Gastroesophageal sphincter (tissue), 3 donors: ENCODE measurements around the gene CNFN.

ENCODE experiments used
- CTCF ChIP-seq, 4 experiments: fragments of 200-600 bp in 2 of 4; fragments of 450-650 bp in 2 of 4; sonication (generic) in 1 of 4; IDR thresholded peaks; one replicate each; pipeline ENCODE4 v1.5.1; 2017 to 2019; ENCODE audit warnings: antibody characterized with exemption in 4 of 4, mild to moderate bottlenecking in 2 of 4, moderate library complexity in 2 of 4
- POLR2A ChIP-seq, 2 donors: fragments of 450-650 bp; IDR thresholded peaks; one replicate each; pipeline ENCODE4 v1.6.1; 2017; ENCODE audit warnings: antibody characterized with exemption in 2 of 2, mild to moderate bottlenecking in 2 of 2, moderate library complexity in 1 of 2
- POLR2AphosphoS5 ChIP-seq: sonication (generic); formaldehyde crosslinking; IDR thresholded peaks from one replicate; pipeline ENCODE4 v1.6.1; 2017; ENCODE audit warnings: antibody characterized with exemption

- TF ChIP-seq CTCF (IDR thresholded peaks at IDR 0.05) = no peak
- no peak for TF ChIP-seq POLR2A (IDR thresholded peaks at IDR 0.05)
- no peak for TF ChIP-seq POLR2AphosphoS5
These were observed 2.1 kb upstream of the CNFN start for GRCh38 chr19:42392165-42392564.
